Stimulated activated CD8-positive, alpha-beta memory T cell treated with anti-CD3 and anti-CD28 coated beads, Interleukin-4, amount 100 ng/mL, for 1 hour (primary cell): ENCODE data around the gene RBMS3.

ENCODE experiments used
- DNase-seq, 2 donors: peaks; one replicate each; pipeline ENCODE4 v3.0.0-alpha.2; 2020; ENCODE audit warnings: low read depth in 2 of 2, low spot score in 1 of 2

RBMS3 gene

DNA sequence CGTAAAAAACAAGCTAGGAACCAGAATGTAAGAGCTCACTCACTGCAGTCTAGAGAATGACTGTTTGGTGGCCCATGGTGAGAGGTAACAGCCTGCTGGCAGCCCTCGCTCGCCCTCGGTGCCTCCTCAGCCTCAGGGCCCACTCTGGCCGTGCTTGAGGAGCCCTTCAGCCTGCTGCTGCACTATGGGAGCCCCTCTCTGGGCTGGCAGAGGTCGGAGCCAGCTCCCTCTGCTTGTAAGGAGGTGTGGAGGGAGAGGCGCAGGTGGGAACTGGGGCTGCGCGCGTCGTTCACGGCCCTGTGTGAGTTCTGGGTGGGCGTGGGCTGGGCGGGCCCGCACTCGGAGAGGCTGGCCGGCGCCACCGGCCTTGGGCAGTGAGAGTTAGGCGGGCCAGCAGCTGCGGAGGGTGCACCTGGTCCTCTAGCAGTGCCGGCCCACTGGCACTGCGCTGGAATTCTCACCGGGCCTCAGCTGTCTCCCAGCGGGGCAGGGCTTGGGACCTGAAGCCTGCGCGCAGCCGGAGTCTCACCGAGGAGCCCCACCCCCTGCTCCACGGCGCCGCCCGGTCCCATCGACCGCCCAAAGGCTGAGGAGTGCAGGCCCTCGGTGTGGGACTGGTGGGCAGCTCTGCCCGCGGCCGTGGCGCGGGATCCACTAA is 420.6 kb downstream of the RBMS3 start:
- no peak for DNase-seq

DNA sequence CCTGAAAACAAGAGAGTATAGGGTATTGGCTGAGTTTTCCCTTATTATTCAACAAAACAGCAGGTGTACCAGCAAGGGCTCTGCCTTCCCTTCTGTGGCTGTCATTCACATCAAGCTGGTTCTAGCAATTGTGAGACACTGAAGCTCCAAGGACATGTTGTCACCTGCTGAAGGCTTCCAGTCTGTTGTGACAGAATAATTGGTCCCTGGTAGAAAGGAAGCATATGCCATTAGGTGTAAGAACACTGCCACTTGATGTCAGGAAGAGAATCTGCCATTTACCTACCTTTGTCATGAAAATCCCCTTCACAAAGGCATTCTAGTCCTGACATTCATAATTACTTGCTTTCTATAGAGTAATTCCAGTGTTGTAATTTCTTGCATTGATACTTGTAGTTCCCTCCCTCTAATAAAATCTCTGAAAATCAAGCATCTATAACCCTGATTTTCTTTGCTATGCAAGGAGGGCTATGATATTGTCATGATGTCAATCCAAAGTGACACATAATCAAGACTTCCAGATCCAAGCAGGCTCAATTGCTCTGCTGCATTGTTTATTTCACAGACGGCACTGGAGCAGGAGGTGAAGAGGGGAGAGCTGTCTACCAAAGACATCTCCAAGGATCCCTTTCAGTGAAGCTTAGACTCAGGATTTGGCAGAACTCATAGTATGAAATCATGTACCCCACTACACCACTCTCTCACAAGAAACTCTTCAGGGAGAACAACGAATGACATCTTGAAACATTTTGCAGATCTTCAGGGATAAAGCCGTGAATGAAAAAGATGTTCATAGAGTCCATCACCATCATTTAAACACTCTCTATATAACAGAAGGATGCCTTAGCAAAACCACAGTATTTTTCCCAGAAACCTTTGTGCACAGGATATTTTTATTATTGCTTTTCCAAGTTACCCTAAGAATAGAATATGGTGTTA is 425.3 kb downstream of the RBMS3 start:
- DNase-seq: no peak

DNA sequence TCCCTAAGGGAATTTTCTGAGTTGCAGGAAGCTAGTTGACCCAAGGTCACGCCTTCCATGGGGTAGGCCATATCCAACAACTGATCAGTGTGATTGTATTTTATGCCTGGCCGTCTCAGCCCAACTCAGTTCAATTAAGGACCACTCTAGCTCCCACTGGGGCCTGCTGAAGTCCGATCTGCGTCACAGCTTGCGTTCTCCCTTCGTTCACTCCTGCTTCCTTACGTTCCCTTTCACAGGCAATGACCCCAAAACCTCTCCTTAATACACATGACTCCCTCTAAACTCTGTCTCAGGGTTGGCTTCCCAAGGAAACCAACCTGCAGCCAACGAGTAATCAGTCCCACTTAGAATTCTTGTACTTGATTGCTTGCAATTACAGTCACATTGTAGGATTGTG is 428.0 kb downstream of the RBMS3 start:
- no peak for DNase-seq

DNA sequence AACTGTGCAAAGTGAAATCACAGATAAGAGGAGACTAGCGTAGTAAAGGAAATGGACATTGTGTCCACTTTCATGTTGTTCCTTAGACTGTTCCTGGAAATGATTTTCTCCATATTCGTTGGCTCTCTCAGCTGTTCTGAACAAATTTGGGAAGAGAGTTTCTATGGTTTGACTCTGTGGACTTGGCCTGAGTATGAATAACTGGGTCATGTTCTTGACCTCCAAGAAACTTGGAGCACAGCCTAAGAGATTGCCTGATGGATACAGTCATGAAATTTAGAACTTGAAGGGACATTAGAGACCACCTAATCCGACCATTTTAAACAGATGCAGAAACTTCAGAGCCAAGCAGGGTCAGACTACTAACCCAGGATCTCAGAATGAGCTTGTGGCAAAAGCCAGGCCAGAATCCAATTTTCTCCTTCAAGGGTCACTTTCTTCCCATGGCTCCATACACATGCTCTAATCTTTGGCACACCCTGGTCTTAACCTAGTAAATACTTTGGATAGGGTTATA is 430.4 kb downstream of the RBMS3 start:
- DNase-seq: no peak

DNA sequence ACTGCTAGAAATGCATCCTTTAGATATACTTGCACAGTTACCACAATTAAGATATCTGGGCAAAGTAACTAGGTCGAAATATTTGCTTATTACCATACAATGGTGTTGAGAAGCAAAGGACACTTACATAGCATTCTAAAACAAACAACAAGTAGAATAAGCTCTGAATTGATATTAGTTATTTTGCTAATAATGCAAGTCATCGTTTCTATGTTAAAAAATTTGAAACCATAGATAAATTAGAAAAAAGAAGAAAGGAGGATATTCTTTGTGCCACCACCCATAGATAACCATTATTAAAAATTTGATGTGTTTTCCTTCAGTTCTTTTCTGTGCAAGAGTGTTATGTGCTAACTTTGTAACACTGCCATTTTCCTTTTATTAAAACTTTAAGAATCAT is 435.3 kb downstream of the RBMS3 start:
- no peak for DNase-seq

DNA sequence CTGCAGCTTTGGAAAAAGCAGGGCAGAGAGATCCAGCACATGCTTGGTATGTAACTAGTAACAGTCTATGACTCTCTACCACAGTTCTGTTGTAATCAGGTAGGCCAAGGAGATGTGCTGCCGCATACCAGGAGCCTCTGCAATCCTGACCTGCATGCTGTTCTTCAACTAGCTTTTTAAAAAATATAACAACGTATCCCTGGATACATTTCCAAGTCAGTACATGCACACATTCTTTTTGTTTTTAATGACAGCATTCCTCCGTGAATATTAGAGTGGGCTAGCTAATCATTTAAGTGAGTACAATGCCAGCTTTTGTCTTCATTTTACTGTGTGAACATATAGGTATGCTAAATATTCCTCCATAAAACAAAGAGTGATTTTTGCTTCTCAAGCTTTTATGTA is 437.8 kb downstream of the RBMS3 start:
- no peak for DNase-seq

DNA sequence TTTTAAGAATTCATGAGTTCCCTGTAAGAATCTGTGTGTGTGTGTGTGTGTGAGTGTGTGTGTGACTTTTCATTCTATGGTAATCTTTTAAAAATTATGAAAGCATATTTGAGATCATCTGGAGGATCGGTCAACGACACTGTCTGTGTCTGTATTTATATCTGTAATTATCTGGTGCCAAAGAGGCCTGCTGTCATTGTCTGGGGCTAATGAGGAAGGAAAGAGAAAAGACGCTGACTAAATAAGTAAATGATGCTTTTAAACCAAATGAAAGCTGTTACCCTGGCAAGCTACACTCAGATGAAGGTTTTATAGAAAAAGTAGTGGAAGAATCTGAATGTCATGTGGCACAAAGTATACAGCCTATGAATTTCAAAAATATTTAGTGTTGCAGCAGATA is 439.8 kb downstream of the RBMS3 start:
- DNase-seq: no peak

DNA sequence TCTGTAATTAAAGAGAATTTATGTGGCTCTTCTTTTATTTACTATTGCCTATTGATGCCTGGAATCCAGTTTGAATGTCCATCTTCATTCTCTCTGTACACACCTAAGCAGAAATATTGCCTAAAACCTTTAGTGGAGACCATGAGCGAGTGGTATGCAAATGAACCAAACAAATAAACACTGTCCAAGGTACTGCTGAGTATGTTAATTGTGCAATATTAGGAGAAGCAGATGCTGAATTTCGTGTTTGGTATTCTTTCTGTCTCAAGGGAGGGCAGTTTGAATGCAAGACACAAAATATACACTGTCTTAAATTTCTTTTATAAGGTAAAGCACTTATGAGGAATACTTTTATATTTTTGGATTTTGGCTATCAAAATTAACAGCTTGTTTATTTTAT is 440.9 kb downstream of the RBMS3 start:
- no peak for DNase-seq

DNA sequence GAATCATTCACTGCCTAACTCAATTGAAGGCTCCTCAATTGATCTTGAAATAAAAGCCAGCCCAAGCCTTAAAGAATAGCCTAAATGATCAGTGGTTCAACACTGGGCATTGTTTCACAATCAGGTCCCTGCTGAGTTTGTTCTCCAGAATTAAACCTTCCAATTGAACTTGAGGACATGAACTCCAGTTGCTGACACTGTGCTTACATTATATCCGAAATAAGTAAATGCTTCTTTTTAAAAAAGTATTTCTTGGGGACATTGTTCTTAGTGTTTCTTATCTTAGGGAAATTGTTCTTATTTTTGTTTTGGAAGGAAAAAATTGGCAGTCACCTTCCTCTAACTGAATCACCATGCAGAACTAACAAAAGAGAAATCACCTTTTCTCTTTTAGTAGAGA is 450.2 kb downstream of the RBMS3 start:
- DNase-seq: no peak

DNA sequence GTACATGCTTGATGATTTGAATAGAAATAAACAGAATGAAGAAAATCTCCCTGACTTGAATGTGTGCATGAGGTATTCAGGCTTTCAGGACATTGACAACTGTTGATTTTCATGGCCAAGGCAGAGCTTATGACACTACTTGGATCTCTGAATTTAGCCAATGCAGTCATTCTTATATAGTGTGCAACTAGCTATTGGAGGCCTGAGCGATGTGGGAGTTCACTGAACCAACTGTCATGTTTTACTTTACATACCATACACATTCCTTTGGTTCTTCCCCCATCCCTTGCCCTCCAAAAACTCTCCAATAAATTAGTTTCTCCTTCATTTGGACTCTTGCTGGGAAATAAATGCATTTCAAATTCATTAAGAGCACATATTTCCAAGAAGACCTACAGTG is 460.4 kb downstream of the RBMS3 start:
- no peak for DNase-seq

DNA sequence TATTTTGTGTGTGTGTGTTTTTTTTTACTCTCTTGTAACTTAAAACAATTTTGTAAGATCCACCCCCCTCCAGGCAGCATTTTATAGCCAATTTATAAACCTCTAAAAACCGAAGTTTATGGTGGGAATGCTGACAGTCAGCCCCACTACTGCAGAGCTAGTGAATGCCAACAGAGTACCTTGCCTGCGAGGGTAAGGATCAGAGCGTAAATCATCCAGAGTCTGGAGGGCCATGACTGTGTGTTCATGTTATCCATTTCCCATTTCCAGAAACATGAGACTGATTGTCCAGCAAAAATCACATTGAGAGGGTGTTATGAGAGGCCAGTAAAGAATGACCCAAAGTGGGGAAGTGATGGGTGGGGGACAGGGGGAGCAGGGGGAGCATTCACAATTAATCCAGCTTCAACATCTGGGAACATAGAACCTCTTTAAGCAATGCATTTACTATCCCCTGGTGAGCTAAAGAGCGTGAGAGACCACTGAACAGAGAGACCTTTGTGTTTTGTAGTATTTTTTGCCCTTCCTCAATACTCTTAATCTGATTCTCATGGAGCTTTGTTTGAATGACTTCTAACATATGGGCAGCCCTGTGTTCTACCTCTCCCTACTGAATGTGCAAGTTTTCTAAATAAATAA is 464.5 kb downstream of the RBMS3 start:
- no peak for DNase-seq

DNA sequence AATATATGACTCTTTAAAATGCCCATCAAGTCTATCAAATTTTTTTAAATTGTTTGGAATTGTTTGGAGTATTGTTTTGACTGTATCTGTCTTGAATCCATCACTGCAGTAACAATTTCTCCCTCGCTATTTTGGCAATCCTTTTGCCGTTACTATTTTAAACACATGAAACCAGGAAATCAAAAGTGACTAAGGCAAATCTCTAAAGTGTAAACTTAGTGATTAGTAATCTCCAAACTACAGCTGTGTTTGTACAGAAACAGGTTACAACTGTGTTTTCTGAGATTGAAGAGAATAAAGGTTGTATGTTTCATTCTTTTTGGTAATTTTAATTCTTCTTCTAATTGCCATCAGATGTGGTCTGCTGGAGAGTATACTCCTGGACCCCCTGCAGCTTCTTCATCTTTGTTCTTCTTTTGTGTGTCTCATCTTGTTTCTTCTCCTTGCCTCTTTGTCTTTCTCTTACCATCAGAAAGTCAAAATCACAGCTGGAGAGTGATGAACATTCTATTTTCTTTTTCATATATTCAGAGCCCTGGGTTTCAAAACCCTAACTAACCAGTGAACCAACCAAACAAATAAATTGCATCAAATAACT is 465.4 kb downstream of the RBMS3 start:
- DNase-seq: no peak

DNA sequence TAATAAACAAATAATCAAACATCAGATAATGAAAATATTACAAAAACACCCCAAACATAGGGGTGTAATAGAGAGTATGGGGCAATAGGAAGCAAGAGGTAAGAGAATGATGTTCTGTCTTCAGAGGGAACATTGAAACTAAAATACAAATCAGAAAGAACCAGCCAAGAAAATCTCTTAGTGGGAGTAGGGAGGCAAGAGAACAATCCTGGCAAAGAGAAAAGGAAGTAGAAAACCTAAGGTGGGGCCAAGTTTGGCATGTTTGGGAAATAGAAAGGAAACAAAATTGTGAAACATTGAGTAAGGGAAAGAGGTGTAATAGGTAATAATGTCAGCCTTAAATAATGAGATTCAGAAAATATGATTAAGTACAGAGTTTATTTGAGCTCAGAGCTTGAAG is 467.1 kb downstream of the RBMS3 start:
- no peak for DNase-seq

DNA sequence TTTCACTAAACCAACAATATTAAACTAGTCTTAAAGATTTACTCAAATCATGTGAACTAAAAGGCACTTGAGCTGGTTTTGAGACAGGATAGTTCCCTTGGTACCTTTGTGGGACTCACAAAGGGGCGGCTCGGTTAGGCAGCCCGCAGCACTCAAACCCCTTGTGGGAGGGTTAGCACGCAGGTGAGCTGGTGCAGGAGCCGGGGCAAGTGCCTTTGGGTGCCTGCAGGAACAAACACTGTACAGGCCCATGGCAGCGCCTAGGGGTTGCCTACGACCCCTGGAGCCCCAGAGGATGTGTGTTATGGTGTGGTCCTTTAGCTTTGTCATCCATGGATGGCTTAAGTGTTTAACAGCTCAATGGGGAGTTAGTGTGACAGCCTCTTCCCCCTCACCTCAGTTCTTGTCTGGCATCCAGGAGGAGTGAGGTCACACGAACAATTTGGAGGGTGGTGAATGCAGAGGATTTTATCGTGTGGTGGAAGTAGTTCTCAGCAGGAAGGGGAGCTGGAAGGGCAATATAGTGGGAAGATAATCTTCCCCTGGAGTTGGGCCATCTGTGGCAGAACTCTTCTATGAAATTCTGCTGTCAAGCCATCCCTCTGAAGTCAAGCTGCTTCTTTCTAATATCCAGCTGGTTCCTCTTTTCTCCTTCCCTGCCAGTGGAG is 470.9 kb downstream of the RBMS3 start:
- DNase-seq: no peak

DNA sequence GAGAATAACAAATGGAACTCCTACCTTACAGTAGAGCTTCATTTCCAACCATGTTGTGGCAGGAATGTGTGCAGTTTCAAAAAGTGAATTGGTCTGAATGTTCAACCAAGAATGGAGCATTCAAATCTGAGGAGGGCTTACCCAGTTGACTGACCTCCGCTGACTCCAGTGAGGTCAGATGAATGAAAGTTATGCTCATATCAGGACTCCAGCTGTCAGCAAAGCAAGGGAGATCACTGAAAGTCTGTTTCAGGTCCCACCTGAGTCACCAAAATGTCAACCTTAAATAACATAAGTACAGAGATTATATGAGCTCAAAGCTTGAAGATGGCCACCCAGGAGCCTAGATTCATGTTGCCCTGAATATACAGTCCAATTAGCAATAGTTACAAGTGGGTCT is 473.5 kb downstream of the RBMS3 start:
- DNase-seq: no peak

DNA sequence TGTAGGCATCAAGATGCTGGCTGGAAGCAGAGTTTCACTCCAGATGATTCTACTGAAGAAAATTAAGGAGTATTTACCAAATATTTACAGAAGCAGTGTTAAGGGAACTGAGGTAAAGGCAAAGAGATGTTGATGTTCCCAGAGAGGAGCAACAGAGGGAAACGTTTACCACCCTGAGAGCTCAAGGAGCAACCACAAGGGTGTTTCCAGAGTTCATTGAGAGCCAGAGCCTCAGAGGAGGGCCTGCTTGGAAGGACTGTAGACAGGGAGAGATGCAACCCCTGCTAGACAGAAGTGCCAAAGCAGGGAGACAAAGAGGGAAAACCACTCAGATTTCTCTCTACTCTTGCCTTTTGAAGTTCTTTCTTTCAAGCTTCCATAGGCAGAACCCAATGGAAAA is 474.5 kb downstream of the RBMS3 start:
- no peak for DNase-seq

DNA sequence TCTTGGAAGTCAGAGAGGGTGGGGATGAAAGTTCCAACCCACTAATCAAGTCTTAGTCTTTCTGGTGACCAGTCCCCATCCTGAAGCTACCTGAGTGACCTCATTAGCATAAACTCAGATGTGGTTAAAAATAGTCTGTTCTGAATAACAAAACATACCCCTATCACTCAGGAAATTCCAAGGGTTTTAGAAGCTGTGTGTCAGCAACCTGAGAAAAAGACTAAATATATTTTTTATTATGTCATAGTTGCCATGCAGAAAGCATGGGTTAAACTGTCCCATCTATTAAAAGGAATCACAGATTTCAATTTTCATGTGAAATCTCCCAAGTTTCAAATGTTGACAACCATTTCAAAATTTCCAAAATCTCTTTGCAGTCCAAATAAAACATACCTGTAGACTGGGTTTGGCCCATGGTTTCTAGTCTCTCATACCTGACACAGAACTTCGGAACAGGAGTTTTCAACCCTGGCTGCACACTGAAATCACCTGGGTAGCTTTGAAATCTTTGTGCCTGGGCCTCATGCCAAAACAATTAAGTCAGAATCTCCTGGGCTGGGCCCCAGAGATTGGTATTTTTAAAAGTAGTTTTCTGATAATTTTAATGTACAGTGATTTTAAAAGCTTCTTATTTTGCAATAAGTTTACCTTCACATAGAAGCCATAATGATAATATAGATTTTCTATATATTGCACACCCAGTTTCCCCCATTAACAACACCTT is 476.3 kb downstream of the RBMS3 start:
- no peak for DNase-seq

DNA sequence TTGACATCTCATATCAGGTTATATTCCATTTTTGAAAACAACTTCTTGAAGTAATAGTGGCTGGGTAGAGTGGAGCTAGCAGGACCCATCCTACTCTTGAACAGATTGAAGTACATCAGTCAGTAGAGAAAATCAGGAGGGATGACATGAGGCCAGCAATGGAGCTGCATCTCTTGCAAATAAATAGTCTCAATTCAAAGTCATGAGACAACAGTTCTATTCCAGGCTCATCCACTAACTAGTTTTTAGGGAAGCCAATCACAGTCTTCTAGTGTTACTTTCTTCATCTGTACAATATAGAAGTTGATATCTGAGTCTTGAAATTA is 477.2 kb downstream of the RBMS3 start:
- DNase-seq: no peak

DNA sequence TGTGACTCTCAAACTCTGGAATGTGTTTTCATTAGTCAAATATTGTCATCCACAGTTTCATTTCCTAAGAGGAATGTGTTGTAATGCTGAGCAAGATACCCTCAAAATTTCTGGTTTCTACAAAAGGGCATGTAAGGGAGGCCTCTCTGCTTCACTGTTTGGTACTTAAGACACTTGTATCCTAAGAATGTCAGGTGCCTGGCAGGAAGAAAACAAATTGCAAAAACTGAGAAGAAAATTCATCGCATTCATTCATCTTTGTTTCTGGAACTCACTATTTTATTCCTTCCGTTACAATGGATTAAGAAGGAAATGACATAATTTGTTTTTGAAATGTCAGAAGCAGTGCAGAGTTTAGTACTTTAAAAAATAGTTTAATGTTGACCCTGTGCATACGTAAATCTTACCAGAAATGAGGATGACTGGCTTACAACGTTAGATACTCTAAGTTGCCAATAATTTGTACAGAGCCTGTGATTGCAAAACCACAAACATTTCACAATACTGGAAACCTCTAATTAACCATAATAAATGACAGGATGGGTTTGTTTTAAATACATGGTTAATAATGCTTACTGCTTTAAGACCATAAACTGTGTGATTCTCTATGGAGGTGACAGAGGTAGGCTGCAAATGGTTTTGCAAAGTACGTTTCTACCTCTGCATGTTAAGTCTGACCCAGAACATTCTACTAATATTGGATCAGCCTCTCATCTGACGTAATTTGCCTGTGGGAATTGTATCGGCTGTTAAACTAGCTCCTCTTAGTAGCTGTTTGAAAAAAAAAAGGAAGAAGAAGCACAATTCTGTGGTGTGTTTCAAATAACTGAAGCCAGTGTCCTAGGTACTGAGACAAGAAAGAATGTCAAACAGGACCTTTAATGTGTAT is 477.8 kb downstream of the RBMS3 start:
- DNase-seq: no peak
